Measurements from ENCODE around the gene DOHH.

The DOHH gene

DNA sequence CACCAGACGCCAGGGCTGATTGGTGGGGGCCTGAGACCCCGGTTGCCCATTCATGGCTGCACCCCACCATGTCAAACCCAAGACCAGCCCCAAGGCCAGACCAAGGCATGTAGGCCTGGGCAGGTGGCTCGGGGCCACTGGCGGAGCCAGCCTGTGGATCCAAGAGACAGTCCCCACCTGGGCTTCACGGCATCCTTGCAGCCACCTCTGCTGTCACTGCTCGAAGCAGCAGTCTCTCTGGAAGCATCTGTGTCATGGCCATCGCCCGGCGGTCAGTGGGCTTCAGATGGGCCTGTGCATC lies 34.7 kb upstream of the DOHH start:
- TF ChIP-seq, protein P1, sequence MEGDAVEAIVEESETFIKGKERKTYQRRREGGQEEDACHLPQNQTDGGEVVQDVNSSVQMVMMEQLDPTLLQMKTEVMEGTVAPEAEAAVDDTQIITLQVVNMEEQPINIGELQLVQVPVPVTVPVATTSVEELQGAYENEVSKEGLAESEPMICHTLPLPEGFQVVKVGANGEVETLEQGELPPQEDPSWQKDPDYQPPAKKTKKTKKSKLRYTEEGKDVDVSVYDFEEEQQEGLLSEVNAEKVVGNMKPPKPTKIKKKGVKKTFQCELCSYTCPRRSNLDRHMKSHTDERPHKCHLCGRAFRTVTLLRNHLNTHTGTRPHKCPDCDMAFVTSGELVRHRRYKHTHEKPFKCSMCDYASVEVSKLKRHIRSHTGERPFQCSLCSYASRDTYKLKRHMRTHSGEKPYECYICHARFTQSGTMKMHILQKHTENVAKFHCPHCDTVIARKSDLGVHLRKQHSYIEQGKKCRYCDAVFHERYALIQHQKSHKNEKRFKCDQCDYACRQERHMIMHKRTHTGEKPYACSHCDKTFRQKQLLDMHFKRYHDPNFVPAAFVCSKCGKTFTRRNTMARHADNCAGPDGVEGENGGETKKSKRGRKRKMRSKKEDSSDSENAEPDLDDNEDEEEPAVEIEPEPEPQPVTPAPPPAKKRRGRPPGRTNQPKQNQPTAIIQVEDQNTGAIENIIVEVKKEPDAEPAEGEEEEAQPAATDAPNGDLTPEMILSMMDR (IDR thresholded peaks at IDR 0.05; ENCODE audit: extremely low read depth, insufficient read depth, missing control alignments): no peak
- DNase-seq (ENCODE audit: low spot score): no peak
- in situ Hi-C loops (cut with MboI; ENCODE audit: low pct_unique_long_range_greater_than_20kb, low sequenced_read_pairs, unreplicated experiment): no loop called here

DNA sequence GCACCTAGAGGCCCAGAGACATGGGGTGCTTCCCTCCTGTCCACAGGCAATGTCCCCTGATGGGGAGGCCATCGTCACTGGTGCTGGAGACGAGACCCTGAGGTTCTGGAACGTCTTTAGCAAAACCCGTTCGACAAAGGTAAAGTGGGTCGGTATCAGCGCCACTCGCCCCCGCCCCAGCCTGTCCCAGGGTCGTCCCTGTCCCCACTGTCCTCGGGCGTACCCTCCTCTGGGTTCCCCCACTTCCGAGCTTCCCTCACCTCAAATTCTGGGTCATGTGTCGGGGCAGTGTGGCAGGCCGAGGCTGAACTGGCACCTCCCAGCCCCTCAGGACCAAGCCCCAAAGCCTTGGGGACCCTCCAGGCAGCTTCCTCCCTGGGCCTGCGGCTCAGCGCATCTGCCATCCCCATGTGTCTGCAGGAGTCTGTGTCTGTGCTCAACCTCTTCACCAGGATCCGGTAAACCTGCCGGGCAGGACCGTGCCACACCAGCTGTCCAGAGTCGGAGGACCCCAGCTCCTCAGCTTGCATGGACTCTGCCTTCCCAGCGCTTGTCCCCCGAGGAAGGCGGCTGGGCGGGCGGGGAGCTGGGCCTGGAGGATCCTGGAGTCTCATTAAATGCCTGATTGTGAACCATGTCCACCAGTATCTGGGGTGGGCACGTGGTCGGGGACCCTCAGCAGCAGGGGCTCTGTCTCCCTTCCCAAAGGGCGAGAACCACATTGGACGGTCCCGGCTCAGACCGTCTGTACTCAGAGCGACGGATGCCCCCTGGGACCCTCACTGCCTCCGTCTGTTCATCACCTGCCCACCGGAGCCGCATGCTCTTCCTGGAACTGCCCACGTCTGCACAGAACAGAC lies 34.1 kb upstream of the DOHH start:
- TF ChIP-seq, protein P1 (IDR thresholded peaks at IDR 0.05; ENCODE audit: extremely low read depth, insufficient read depth, missing control alignments): no peak
- no peak for DNase-seq (ENCODE audit: low spot score)
- in situ Hi-C loops (cut with MboI; ENCODE audit: low pct_unique_long_range_greater_than_20kb, low sequenced_read_pairs, unreplicated experiment): no loop called here

DNA sequence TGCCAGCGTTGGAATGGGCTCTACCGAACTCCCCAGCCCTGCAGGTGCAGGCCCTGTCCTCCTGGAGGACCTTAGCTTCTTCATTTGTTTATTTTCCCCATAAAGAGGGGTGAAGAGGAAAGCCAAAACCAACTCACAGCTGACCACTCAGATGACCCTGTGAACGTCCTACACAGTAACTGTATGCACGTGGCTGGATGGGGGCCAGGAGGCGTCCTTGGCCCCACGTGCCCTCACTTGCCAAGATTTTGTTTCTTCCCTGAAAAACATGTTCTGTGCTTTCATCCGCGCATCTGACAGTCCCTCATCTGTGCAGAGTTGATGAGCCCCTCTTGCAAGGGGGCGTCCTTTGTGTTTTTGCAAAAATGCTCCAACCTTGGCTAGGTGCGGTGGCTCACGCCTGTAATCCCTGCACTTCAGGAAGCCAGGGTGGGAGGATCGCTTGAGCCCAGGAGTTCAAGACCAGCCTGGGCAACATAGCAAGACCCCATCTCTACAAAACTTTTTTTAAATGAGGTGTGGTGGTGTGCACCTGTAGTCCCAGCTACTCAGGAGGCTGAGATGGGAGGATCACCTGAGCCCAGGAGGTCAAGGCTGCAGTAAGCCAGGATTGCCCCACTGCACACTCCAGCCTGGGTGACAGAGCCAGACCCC lies 33.2 kb upstream of the DOHH start:
- no peak for DNase-seq (ENCODE audit: low spot score)
- in situ Hi-C loops (cut with MboI; ENCODE audit: low pct_unique_long_range_greater_than_20kb, low sequenced_read_pairs, unreplicated experiment): no loop called here
- TF ChIP-seq, protein P1 (IDR thresholded peaks at IDR 0.05; ENCODE audit: extremely low read depth, insufficient read depth, missing control alignments): no peak

DNA sequence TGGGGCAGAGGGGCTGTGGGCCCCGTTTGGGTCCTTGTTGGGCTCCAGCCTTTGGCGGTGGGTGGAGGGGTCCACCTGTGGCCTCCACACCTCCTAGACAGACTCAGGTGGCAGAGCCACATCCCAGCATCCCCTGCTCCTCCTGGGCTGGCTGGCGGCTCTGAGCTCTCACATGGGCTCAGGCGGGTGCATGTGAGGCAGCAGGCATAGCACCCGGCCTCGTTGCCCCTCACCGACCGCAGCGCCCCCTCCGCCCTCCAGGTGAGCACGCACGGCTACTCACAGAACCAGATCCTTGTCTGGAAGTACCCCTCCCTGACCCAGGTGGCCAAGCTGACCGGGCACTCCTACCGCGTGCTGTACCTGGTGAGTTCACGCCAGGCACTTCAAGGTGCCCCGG lies 32.6 kb upstream of the DOHH start:
- no peak for DNase-seq (ENCODE audit: low spot score)
- in situ Hi-C loops (cut with MboI; ENCODE audit: low pct_unique_long_range_greater_than_20kb, low sequenced_read_pairs, unreplicated experiment): no loop called here
- TF ChIP-seq, protein P1 (IDR thresholded peaks at IDR 0.05; ENCODE audit: extremely low read depth, insufficient read depth, missing control alignments): no peak

DNA sequence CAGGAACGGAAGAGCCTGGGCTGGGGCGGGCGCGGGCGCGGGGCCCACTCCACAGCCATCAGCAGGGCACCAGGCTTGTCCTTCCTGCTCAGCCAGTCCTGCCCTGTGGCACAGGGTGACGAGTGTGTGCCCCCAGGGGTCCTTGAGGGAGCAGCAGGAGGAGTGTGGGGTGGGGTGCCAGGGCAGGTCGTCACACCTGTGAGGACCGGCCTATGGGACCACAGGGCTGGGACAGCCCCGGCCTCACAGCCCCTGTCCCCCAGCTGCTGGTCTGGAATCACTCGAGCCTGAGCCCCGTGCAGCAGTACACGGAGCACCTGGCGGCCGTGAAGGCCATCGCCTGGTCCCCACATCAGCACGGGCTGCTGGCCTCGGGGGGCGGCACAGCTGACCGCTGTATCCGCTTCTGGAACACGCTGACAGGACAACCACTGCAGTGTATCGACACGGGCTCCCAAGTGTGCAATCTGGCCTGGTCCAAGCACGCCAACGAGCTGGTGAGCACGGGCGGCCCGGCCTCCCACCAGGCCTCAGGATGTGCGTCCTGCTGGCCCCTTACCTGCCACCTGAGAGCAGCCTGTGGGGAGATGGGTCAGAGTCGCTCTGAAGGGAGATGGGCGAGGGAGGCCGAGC lies 31.8 kb upstream of the DOHH start:
- TF ChIP-seq, protein P1 (IDR thresholded peaks at IDR 0.05; ENCODE audit: extremely low read depth, insufficient read depth, missing control alignments): no peak
- in situ Hi-C loops (cut with MboI; ENCODE audit: low pct_unique_long_range_greater_than_20kb, low sequenced_read_pairs, unreplicated experiment): no loop called here

DNA sequence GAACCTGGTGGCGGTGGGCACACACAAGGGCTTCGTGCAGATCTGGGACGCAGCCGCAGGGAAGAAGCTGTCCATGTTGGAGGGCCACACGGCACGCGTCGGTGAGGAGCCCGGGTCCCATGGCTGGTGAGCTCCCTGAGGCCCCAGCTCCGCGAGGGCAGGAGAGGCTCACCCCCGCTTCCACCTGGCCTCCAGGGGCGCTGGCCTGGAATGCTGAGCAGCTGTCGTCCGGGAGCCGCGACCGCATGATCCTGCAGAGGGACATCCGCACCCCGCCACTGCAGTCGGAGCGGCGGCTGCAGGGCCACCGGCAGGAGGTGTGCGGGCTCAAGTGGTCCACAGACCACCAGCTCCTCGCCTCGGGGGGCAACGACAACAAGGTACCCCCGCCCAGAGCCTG lies 31.2 kb upstream of the DOHH start:
- in situ Hi-C loops (cut with MboI; ENCODE audit: low pct_unique_long_range_greater_than_20kb, low sequenced_read_pairs, unreplicated experiment): no loop called here
- no peak for DNase-seq (ENCODE audit: low spot score)
- TF ChIP-seq, protein P1 (IDR thresholded peaks at IDR 0.05; ENCODE audit: extremely low read depth, insufficient read depth, missing control alignments): no peak

More for the DNA sequence above, 31.8 kb upstream of the DOHH start:
- no peak for DNase-seq (ENCODE audit: low spot score)
